SH-SY5Y (cell line): ENCODE data around the gene NKX2-3.

Experiments
- GATA2 ChIP-seq: IDR thresholded peaks from 2 replicates; pipeline ENCODE4 v1.6.1; 2011; ENCODE audit warnings: mild to moderate bottlenecking, low read depth, low read length
- GATA3 ChIP-seq: IDR thresholded peaks from 2 replicates; pipeline ENCODE4 v1.6.1; 2011; ENCODE audit warnings: low read depth, mild to moderate bottlenecking, low read length, moderate library complexity

GRCh38 chr10:99579971-99580370 lies 47.2 kb downstream of the NKX2-3 start:
- TF ChIP-seq GATA2: no peak
- no peak for TF ChIP-seq GATA3
